Right lobe of liver (tissue), 6 donors: ENCODE measurements around the gene PROSER2. TPM values are rescaled to one million over a fixed set of nuclear protein-coding genes. Genes with fewer than 3 reads are reported as not detected.
A peak's percentile ranks its signal among the peaks of the same experiment; 100 is the strongest.

ENCODE experiments used
- ATAC-seq, 4 donors: fragments of 200-7000 bp; cut with Tn5 transposase; one replicate each; pipeline ENCODE4 v1.9.1; 2020; ENCODE audit warnings: mild to moderate bottlenecking in 4 of 4, moderate library complexity in 4 of 4
- DNase-seq, 3 donors: peaks; one replicate each; pipeline ENCODE4 v3.0.0-alpha.2; 2020
- H3K27ac ChIP-seq, 3 donors: fragments of 200-600 bp; one replicate each; pipeline ENCODE4 v1.8.0; 2022
- H3K27me3 ChIP-seq, 2 donors: fragments of 200-600 bp; one replicate each; pipeline ENCODE4 v1.8.0; 2022
- H3K36me3 ChIP-seq, 4 donors: fragments of 200-600 bp; sonication (generic) in 1 of 4; one replicate each; pipeline versions ENCODE4 v1.5.1 to v1.8.0; 2017 to 2022; ENCODE audit warnings: control low read depth in 1 of 4
- H3K4me1 ChIP-seq, 4 donors: fragments of 200-600 bp; sonication (generic) in 1 of 4; one replicate each; pipeline versions ENCODE4 v1.5.1 to v1.8.0; 2017 to 2022; ENCODE audit warnings: control low read depth in 1 of 4
- H3K4me3 ChIP-seq, 3 donors: fragments of 200-600 bp; one replicate each; pipeline ENCODE4 v1.8.0; 2022
- H3K9me3 ChIP-seq, 4 donors: fragments of 200-600 bp; sonication (generic) in 1 of 4; one replicate each; pipeline versions ENCODE4 v1.5.1 to v1.8.0; 2017 to 2022; ENCODE audit warnings: control low read depth in 1 of 4
- CTCF ChIP-seq, 4 donors: fragments of 200-600 bp in 3 of 4; fragments of 450-650 bp in 1 of 4; IDR thresholded peaks; one replicate each; pipeline versions ENCODE4 v1.5.1 to v1.8.0; 2016 to 2022; ENCODE audit warnings: antibody characterized with exemption in 4 of 4, mild to moderate bottlenecking in 2 of 4
- POLR2A ChIP-seq: fragments of 450-650 bp; IDR thresholded peaks from one replicate; pipeline ENCODE4 v1.6.1; 2017; ENCODE audit warnings: antibody characterized with exemption, mild to moderate bottlenecking
- WGBS: methylation state at CpG from one replicate; pipeline ENCODE4 v1.1.6; 2018; ENCODE audit warnings: low coverage, low lambda C conversion rate; ENCODE audit not compliant: insufficient coverage; ENCODE audit errors: missing lambda C conversion rate; 5-methylcytosine and 5-hydroxymethylcytosine counted together
- intact Hi-C, 2 donors: fragments of 100-400 bp; cut with DNase I; formaldehyde crosslinking; loops; one replicate each; pipeline versions ENCODE4 v1.11.2 to v1.14.1; 2022
- total RNA-seq, 6 experiments: library from RNA; depleted of rRNA in 2 of 6; stranded (reverse); fragments of >200 nt in 2 of 6; fragmentation: NEBNext Ultra II Directional in 3 of 6; extraction: Animal tissue kit (Norgen Biotek cat#: 25700) in 3 of 6; gene quantifications; one replicate each; pipeline versions ENCODE4 v1.1.0 to v1.2.4, GENCODE V29; 2016 to 2023
- donor health status: DM: no; HTN: yes; CAD: no.
- donor health status: DM: no; HTN: no; CAD: no.
- donor health status: DM: no; HTN: no; CAD: no.
- donor health status: DM: no; HTN: yes; CAD: no.
- donor health status: DM: no; HTN: yes; CAD: no.

The PROSER2 gene
- total RNA-seq, 6 experiments from 2014 or later, result 24.5 to 65.9 (median 26.8) TPM

- DNase-seq, result no peak
- ATAC-seq, result no peak
- Histone ChIP-seq H3K9me3 (no peaks in the 10 kb centered on the region), H3K36me3 (no peaks in the 10 kb centered on the region), H3K27ac (no peak overlapping the region), H3K4me1 (peaks cover 0 to 7% (median 3%) of the 10 kb centered on the region in 4 donors), H3K4me3 (no peak overlapping the region), H3K27me3 (no peaks in the 10 kb centered on the region)
- TF ChIP-seq POLR2A (no peak), CTCF (IDR thresholded peaks at IDR 0.05) (no peak)
- 82% methylated on average over 7 of the region's 10 CpGs for WGBS
- intact Hi-C loops, result no loop called here
These were observed 35.3 kb upstream of the PROSER2 start for GRCh38 chr10:11787846-11788245.

GRCh38 chr10:11789306-11789705 is 33.9 kb upstream of the PROSER2 start:
- Histone ChIP-seq H3K4me3 (no peak overlapping the region), H3K4me1 (peaks cover 0 to 11% (median 3%) of the 10 kb centered on the region in 4 donors), H3K27me3 (no peaks in the 10 kb centered on the region), H3K27ac (no peak overlapping the region), H3K9me3 (no peaks in the 10 kb centered on the region), H3K36me3 (no peaks in the 10 kb centered on the region)
- 77% methylated on average over 2 of the region's 2 CpGs for WGBS
- no peak for ATAC-seq
- no peak for TF ChIP-seq POLR2A
- no peak for TF ChIP-seq CTCF (IDR thresholded peaks at IDR 0.05)
- no peak for DNase-seq
- intact Hi-C loops, result no loop called here

GRCh38 chr10:11789956-11790355 is 33.2 kb upstream of the PROSER2 start:
- ATAC-seq (no peak), DNase-seq (no peak)
- peaks cover 0 to 15% (median 4%) of the 10 kb centered on the region in 4 donors for H3K4me1 ChIP-seq
- 87% methylated on average over 8 of the region's 8 CpGs for WGBS
- H3K27me3 ChIP-seq, result no peaks in the 10 kb centered on the region
- intact Hi-C loops, result loop anchor here in 1 of 2 donors (10.0 kb wide), 1 partner anchor 195 kb away; no protein-coding TSS in a partner anchor
- no peak overlapping the region for H3K27ac ChIP-seq
- H3K4me3 ChIP-seq, result no peak overlapping the region
- TF ChIP-seq CTCF (IDR thresholded peaks at IDR 0.05) (no peak), POLR2A (no peak)
- H3K36me3 ChIP-seq, result no peaks in the 10 kb centered on the region
- no peaks in the 10 kb centered on the region for H3K9me3 ChIP-seq

- Histone ChIP-seq H3K4me1 (peaks cover 0 to 15% (median 4%) of the 10 kb centered on the region in 4 donors), H3K9me3 (no peaks in the 10 kb centered on the region), H3K36me3 (no peaks in the 10 kb centered on the region), H3K27ac (peak overlapping the region; percentile 18 to 70 (median 63)), H3K27me3 (no peaks in the 10 kb centered on the region), H3K4me3 (no peak overlapping the region)
- 28% methylated on average over 6 of the region's 12 CpGs for WGBS
- peak; percentile 91 to 95 (median 94) for ATAC-seq
- TF ChIP-seq POLR2A, result no peak
- peak in 1 of 4 donors; percentile 21 for TF ChIP-seq CTCF (IDR thresholded peaks at IDR 0.05)
- peak; percentile 75 to 91 (median 87) for DNase-seq
- intact Hi-C loops, result loop anchor here in 1 of 2 donors (10.0 kb wide), 1 partner anchor 191 kb away; no protein-coding TSS in a partner anchor
These were observed 29.2 kb upstream of the PROSER2 start for GRCh38 chr10:11793762-11794479.
